Gastrocnemius medialis (tissue), 4 donors: ENCODE results near the gene GRK1.

ENCODE experiments used
- POLR2A ChIP-seq, 2 donors: fragments of 450-650 bp; IDR thresholded peaks; one replicate each; pipeline ENCODE4 v1.6.1; 2017; ENCODE audit warnings: antibody characterized with exemption in 2 of 2, mild to moderate bottlenecking in 2 of 2, moderate library complexity in 2 of 2
- TF ChIP-seq, protein P1 (sequence below), 5 experiments: fragments of 450-650 bp in 3 of 5; fragments of 200-600 bp in 2 of 5; sonication (generic) in 2 of 5; IDR thresholded peaks in 4 of 5; conservative IDR thresholded peaks in 1 of 5; 1 replicate in 4 of 5; 2 replicates in 1 of 5; pipeline ENCODE4 v1.5.1; 2016 to 2019; ENCODE audit warnings: antibody characterized with exemption in 5 of 5, mild to moderate bottlenecking in 3 of 5, moderate library complexity in 3 of 5

GRCh38 chr13:113732176-113732960 lies 65.3 kb downstream of the GRK1 start:
- TF ChIP-seq, protein P1, sequence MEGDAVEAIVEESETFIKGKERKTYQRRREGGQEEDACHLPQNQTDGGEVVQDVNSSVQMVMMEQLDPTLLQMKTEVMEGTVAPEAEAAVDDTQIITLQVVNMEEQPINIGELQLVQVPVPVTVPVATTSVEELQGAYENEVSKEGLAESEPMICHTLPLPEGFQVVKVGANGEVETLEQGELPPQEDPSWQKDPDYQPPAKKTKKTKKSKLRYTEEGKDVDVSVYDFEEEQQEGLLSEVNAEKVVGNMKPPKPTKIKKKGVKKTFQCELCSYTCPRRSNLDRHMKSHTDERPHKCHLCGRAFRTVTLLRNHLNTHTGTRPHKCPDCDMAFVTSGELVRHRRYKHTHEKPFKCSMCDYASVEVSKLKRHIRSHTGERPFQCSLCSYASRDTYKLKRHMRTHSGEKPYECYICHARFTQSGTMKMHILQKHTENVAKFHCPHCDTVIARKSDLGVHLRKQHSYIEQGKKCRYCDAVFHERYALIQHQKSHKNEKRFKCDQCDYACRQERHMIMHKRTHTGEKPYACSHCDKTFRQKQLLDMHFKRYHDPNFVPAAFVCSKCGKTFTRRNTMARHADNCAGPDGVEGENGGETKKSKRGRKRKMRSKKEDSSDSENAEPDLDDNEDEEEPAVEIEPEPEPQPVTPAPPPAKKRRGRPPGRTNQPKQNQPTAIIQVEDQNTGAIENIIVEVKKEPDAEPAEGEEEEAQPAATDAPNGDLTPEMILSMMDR (IDR thresholded peaks at IDR 0.05 in 4 of 5, conservative IDR thresholded peaks at IDR 0.05 in 1 of 5): no peak
- TF ChIP-seq POLR2A (IDR thresholded peaks at IDR 0.05): no peak
